WTC11 (cell line): ENCODE measurements around the gene EPM2A. TPM values are rescaled to one million over a fixed set of nuclear protein-coding genes. Genes with fewer than 3 reads are reported as not detected.

ENCODE experiments used
- ATAC-seq: fragments of 200-7000 bp; cut with Tn5 transposase; 2 replicates; pipeline ENCODE4 v1.10.0; 2021; ENCODE audit warnings: mild to moderate bottlenecking, moderate library complexity
- CTCF ChIA-PET: fragments of 300-600 bp; sonication (Branson Sonifier 250); formaldehyde crosslinking; loops from one replicate; lab custom pipeline; 2021; ENCODE audit warnings: antibody characterized with exemption; lab: Charles Lee
- POLR2A ChIA-PET: fragments of 350-600 bp; sonication (Branson Sonifier 250); formaldehyde crosslinking; loops from one replicate; lab custom pipeline; 2021; ENCODE audit warnings: antibody characterized with exemption; lab: Charles Lee
- DNase-seq: peaks from one replicate; pipeline ENCODE4 v3.0.0; 2021; ENCODE audit warnings: low spot score
- H3K27ac Mint-ChIP-seq: 2 replicates; pipeline ENCODE4 v1.8.0; 2021; ENCODE audit warnings: mixed read lengths
- H3K27me3 Mint-ChIP-seq: 2 replicates; pipeline ENCODE4 v1.8.0; 2021; ENCODE audit warnings: low read depth, mild to moderate bottlenecking, moderate library complexity, mixed read lengths
- H3K36me3 Mint-ChIP-seq: 2 replicates; pipeline ENCODE4 v1.8.0; 2021; ENCODE audit warnings: mixed read lengths
- H3K4me1 Mint-ChIP-seq: 2 replicates; pipeline ENCODE4 v1.8.0; 2022; ENCODE audit warnings: mixed read lengths
- H3K4me3 Mint-ChIP-seq: 2 replicates; pipeline ENCODE4 v1.8.0; 2021; ENCODE audit warnings: mild to moderate bottlenecking, moderate library complexity, mixed read lengths
- H3K9me3 Mint-ChIP-seq: 2 replicates; pipeline ENCODE4 v1.8.0; 2021; ENCODE audit warnings: mixed read lengths
- EMX1 ChIP-seq: fragments of 250-450 bp; sonication (Bioruptor Pico); IDR thresholded peaks from 2 replicates; pipeline ENCODE4 v1.8.0; 2021; ENCODE audit warnings: mild to moderate bottlenecking
- ESRRA ChIP-seq: sonication (generic); formaldehyde crosslinking; IDR thresholded peaks from 2 replicates; pipeline ENCODE4 v1.8.1; 2022; ENCODE audit warnings: mild to moderate bottlenecking, missing genetic modification reagents, borderline replicate concordance
- ETV6 ChIP-seq: sonication (generic); formaldehyde crosslinking; IDR thresholded peaks from 2 replicates; pipeline ENCODE4 v1.8.1; 2022; ENCODE audit warnings: mild to moderate bottlenecking, missing genetic modification reagents
- FOXP1 ChIP-seq: sonication (generic); formaldehyde crosslinking; IDR thresholded peaks from 2 replicates; pipeline ENCODE4 v1.8.0; 2022; ENCODE audit warnings: missing genetic modification reagents, mild to moderate bottlenecking, moderate library complexity, borderline replicate concordance
- GABPB1 ChIP-seq: sonication (generic); formaldehyde crosslinking; IDR thresholded peaks from 2 replicates; pipeline ENCODE4 v1.8.1; 2023; ENCODE audit warnings: mild to moderate bottlenecking, missing genetic modification reagents
- HMGA2 ChIP-seq: fragments of 250-450 bp; sonication (Bioruptor Pico); IDR thresholded peaks from 2 replicates; pipeline ENCODE4 v1.4.0; 2021; ENCODE audit warnings: mild to moderate bottlenecking, moderate library complexity
- JAZF1 ChIP-seq: fragments of 250-450 bp; sonication (Bioruptor Pico); IDR thresholded peaks from 2 replicates; pipeline ENCODE4 v1.9.0; 2021; ENCODE audit warnings: moderate library complexity, mild to moderate bottlenecking, inconsistent platforms
- TCF7 ChIP-seq: sonication (generic); formaldehyde crosslinking; IDR thresholded peaks from 2 replicates; pipeline ENCODE4 v1.8.0; 2022; ENCODE audit warnings: mild to moderate bottlenecking, low read depth, missing genetic modification reagents, moderate library complexity
- TEAD1 ChIP-seq: sonication (generic); formaldehyde crosslinking; IDR thresholded peaks from 2 replicates; pipeline ENCODE4 v1.8.0; 2022; ENCODE audit warnings: mild to moderate bottlenecking, missing genetic modification reagents
- TEAD4 ChIP-seq: sonication (generic); formaldehyde crosslinking; IDR thresholded peaks from 2 replicates; pipeline ENCODE4 v1.8.0; 2022; ENCODE audit warnings: mild to moderate bottlenecking, missing genetic modification reagents
- TP53 ChIP-seq: sonication (generic); formaldehyde crosslinking; IDR thresholded peaks from 2 replicates; pipeline ENCODE4 v1.8.1; 2023; ENCODE audit warnings: mild to moderate bottlenecking, missing genetic modification reagents
- ZNF232 ChIP-seq: sonication (generic); formaldehyde crosslinking; IDR thresholded peaks from 2 replicates; pipeline ENCODE4 v1.8.0; 2022; ENCODE audit warnings: mild to moderate bottlenecking, missing genetic modification reagents
- ZNF396 ChIP-seq: fragments of 250-450 bp; sonication (Bioruptor Pico); IDR thresholded peaks from 2 replicates; pipeline ENCODE4 v1.8.0; 2021; ENCODE audit warnings: mild to moderate bottlenecking, moderate library complexity, borderline replicate concordance
- ZNF416 ChIP-seq: fragments of 250-450 bp; sonication (Bioruptor Pico); IDR thresholded peaks from 2 replicates; pipeline ENCODE4 v1.9.0; 2021; ENCODE audit warnings: mild to moderate bottlenecking, inconsistent platforms
- ZNF671 ChIP-seq: fragments of 250-450 bp; sonication (Bioruptor Pico); IDR thresholded peaks from 2 replicates; pipeline ENCODE4 v1.8.0; 2021; ENCODE audit warnings: mild to moderate bottlenecking
- total RNA-seq: library from RNA; stranded (reverse); gene quantifications from 3 replicates; pipeline ENCODE4 v1.2.3, GENCODE V29; 2021
- TF ChIP-seq, protein P1 (sequence below): fragments of 200-600 bp; IDR thresholded peaks from 2 replicates; pipeline ENCODE4 v1.8.0; 2022; ENCODE audit warnings: antibody characterized with exemption
- TF ChIP-seq, protein P2 (sequence below): sonication (generic); formaldehyde crosslinking; IDR thresholded peaks from 2 replicates; pipeline ENCODE4 v1.8.0; 2022; ENCODE audit warnings: mild to moderate bottlenecking, missing genetic modification reagents
- TF ChIP-seq, protein P3 (sequence below): fragments of 250-450 bp; sonication (Bioruptor Pico); IDR thresholded peaks from 2 replicates; pipeline ENCODE4 v1.8.0; 2021; ENCODE audit warnings: mild to moderate bottlenecking
- TF ChIP-seq, protein P4 (sequence below): fragments of 250-450 bp; sonication (Bioruptor Pico); conservative IDR thresholded peaks from 2 replicates; pipeline ENCODE4 v1.9.0; 2021; ENCODE audit warnings: mild to moderate bottlenecking
- TF ChIP-seq, protein P5 (sequence below): sonication (generic); formaldehyde crosslinking; IDR thresholded peaks from 2 replicates; pipeline ENCODE4 v1.8.1; 2022; ENCODE audit warnings: low read depth, mild to moderate bottlenecking, moderate library complexity, missing genetic modification reagents, borderline replicate concordance
- TF ChIP-seq, protein P6 (sequence below): fragments of 250-450 bp; sonication (Bioruptor Pico); IDR thresholded peaks from 2 replicates; pipeline ENCODE4 v1.9.0; 2021; ENCODE audit warnings: mild to moderate bottlenecking
- TF ChIP-seq, protein P7 (sequence below): sonication (generic); formaldehyde crosslinking; IDR thresholded peaks from 2 replicates; pipeline ENCODE4 v1.8.0; 2023; ENCODE audit warnings: missing genetic modification reagents
- TF ChIP-seq, protein P8 (sequence below): sonication (generic); formaldehyde crosslinking; IDR thresholded peaks from 2 replicates; pipeline ENCODE4 v1.8.1; 2023; ENCODE audit warnings: mild to moderate bottlenecking, moderate library complexity, missing genetic modification reagents
- TF ChIP-seq, protein P9 (sequence below): sonication (generic); formaldehyde crosslinking; IDR thresholded peaks from 2 replicates; pipeline ENCODE4 v1.8.0; 2022; ENCODE audit warnings: mild to moderate bottlenecking, missing genetic modification reagents
- TF ChIP-seq, protein P10 (sequence below): sonication (generic); formaldehyde crosslinking; IDR thresholded peaks from 2 replicates; pipeline ENCODE4 v1.8.1; 2022; ENCODE audit warnings: mild to moderate bottlenecking, moderate library complexity, missing genetic modification reagents

Gene EPM2A
- total RNA-seq, 1 experiment from 2014 or later = 5.3 TPM

DNA sequence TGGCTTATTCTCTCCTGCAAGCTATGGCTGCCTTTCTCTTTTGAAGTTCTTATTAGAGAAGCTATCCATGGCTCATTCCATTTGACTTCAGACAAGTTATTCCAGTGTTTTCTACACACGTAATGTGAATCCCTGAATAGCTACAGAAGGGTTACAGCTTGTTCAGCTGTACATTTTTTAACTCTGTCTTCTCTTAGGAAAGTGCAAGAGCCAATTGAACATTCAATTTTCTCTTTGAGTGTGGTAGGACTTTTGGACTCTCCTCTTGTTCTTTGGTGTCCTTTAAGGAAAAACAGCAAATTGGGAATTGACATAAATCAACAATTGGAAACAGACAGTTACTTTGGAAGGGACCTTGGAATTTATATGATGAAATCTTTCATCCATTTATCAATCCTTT is 125.8 kb downstream of the EPM2A start:
- DNase-seq (no peak), ATAC-seq (no peak)
- Mint-ChIP-seq H3K27ac (no peak overlapping the region), H3K4me3 (no peak overlapping the region), H3K9me3 (no peaks in the 10 kb centered on the region), H3K4me1 (no peaks in the 10 kb centered on the region), H3K36me3 (no peaks in the 10 kb centered on the region), H3K27me3 (no peaks in the 10 kb centered on the region; the same call in none of the 2 replicates)
- POLR2A ChIA-PET = no interaction called here
- TF ChIP-seq, protein P1, sequence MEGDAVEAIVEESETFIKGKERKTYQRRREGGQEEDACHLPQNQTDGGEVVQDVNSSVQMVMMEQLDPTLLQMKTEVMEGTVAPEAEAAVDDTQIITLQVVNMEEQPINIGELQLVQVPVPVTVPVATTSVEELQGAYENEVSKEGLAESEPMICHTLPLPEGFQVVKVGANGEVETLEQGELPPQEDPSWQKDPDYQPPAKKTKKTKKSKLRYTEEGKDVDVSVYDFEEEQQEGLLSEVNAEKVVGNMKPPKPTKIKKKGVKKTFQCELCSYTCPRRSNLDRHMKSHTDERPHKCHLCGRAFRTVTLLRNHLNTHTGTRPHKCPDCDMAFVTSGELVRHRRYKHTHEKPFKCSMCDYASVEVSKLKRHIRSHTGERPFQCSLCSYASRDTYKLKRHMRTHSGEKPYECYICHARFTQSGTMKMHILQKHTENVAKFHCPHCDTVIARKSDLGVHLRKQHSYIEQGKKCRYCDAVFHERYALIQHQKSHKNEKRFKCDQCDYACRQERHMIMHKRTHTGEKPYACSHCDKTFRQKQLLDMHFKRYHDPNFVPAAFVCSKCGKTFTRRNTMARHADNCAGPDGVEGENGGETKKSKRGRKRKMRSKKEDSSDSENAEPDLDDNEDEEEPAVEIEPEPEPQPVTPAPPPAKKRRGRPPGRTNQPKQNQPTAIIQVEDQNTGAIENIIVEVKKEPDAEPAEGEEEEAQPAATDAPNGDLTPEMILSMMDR = no peak
- TF ChIP-seq, protein P2, sequence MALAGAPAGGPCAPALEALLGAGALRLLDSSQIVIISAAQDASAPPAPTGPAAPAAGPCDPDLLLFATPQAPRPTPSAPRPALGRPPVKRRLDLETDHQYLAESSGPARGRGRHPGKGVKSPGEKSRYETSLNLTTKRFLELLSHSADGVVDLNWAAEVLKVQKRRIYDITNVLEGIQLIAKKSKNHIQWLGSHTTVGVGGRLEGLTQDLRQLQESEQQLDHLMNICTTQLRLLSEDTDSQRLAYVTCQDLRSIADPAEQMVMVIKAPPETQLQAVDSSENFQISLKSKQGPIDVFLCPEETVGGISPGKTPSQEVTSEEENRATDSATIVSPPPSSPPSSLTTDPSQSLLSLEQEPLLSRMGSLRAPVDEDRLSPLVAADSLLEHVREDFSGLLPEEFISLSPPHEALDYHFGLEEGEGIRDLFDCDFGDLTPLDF = no peak
- TF ChIP-seq GABPB1 (CRISPR knock-in tag) = no peak
- TF ChIP-seq, protein P3, sequence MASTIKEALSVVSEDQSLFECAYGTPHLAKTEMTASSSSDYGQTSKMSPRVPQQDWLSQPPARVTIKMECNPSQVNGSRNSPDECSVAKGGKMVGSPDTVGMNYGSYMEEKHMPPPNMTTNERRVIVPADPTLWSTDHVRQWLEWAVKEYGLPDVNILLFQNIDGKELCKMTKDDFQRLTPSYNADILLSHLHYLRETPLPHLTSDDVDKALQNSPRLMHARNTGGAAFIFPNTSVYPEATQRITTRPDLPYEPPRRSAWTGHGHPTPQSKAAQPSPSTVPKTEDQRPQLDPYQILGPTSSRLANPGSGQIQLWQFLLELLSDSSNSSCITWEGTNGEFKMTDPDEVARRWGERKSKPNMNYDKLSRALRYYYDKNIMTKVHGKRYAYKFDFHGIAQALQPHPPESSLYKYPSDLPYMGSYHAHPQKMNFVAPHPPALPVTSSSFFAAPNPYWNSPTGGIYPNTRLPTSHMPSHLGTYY (CRISPR knock-in tag) = no peak
- TF ChIP-seq, protein P4, sequence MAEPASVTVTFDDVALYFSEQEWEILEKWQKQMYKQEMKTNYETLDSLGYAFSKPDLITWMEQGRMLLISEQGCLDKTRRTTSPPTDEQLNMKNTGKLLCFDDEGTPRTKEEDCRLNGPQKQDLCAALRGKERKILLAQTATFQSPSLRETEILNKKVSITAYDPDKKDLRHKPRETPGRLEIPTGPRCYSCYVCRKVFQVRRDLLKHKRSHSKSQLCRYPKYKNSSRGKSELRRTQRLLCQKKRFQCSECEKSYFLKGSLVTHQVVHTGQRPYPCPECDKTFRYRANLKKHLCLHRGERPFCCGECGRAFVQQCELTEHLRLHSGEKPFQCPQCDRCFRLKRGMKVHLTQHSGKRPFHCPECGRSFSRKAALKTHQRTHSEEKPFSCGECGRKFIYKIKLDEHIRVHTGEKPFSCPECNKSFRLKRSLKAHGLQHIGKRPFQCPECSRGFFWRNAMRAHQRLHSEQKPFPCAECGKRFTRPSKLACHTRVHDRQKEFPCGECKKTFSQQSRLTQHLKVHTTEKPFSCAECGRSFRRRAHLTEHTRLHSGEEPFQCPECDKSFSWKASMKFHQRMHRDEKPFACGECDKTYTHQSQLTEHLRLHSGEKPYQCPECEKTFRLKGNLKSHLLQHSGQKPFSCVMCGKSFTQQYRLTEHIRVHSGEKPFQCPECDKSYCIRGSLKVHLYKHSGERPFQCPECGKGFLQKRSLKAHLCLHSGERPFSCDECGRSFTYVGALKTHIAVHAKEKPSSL (CRISPR knock-in tag) = no peak
- no peak for TF ChIP-seq HMGA2 (CRISPR knock-in tag)
- no peak for TF ChIP-seq TEAD4 (CRISPR knock-in tag)
- TF ChIP-seq ESRRA (CRISPR knock-in tag) = no peak
- TF ChIP-seq ZNF232 (CRISPR knock-in tag) = no peak
- TF ChIP-seq, protein P5, sequence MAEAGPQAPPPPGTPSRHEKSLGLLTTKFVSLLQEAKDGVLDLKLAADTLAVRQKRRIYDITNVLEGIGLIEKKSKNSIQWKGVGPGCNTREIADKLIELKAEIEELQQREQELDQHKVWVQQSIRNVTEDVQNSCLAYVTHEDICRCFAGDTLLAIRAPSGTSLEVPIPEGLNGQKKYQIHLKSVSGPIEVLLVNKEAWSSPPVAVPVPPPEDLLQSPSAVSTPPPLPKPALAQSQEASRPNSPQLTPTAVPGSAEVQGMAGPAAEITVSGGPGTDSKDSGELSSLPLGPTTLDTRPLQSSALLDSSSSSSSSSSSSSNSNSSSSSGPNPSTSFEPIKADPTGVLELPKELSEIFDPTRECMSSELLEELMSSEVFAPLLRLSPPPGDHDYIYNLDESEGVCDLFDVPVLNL = no peak
- TF ChIP-seq, protein P6, sequence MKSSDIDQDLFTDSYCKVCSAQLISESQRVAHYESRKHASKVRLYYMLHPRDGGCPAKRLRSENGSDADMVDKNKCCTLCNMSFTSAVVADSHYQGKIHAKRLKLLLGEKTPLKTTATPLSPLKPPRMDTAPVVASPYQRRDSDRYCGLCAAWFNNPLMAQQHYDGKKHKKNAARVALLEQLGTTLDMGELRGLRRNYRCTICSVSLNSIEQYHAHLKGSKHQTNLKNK = no peak
- TF ChIP-seq JAZF1 (CRISPR knock-in tag) = no peak
- TF ChIP-seq TEAD1 (CRISPR knock-in tag) = no peak
- TF ChIP-seq ZNF671 (CRISPR knock-in tag) = no peak
- CTCF ChIA-PET = interaction anchor here (1.0 to 1.1 kb wide), 2 partner anchors 24 to 102 kb away, joined by 4 read pairs; no protein-coding TSS in a partner anchor

DNA sequence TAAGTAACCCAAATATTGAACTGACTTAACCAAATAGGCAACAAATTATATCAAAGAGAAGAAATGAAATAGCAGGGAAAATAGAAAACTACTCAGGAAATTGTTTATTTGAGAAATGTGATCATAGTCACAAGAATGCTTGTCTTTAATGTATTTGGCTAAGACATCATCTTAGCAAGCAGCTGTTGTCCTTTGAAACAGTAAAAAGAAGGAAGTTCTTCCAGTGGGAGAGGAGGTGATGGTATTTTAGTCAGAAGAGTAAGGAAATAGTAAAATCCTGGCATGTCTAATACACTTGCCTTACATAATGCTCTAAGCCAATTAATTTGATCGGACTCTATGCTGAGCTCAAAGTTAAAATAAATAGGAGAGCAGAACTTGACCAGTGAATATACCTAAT is 126.5 kb downstream of the EPM2A start:
- Mint-ChIP-seq H3K27me3 (no peaks in the 10 kb centered on the region; the same call in none of the 2 replicates), H3K9me3 (no peaks in the 10 kb centered on the region)
- TF ChIP-seq ZNF416 (CRISPR knock-in tag) = no peak
- no peak for TF ChIP-seq ZNF396 (CRISPR knock-in tag)
- no peak for TF ChIP-seq HMGA2 (CRISPR knock-in tag)
- TF ChIP-seq TCF7 (CRISPR knock-in tag) = no peak
- TF ChIP-seq, protein P7, sequence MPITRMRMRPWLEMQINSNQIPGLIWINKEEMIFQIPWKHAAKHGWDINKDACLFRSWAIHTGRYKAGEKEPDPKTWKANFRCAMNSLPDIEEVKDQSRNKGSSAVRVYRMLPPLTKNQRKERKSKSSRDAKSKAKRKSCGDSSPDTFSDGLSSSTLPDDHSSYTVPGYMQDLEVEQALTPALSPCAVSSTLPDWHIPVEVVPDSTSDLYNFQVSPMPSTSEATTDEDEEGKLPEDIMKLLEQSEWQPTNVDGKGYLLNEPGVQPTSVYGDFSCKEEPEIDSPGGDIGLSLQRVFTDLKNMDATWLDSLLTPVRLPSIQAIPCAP = no peak
- no peak for TF ChIP-seq ETV6 (CRISPR knock-in tag)
- TF ChIP-seq, protein P8, sequence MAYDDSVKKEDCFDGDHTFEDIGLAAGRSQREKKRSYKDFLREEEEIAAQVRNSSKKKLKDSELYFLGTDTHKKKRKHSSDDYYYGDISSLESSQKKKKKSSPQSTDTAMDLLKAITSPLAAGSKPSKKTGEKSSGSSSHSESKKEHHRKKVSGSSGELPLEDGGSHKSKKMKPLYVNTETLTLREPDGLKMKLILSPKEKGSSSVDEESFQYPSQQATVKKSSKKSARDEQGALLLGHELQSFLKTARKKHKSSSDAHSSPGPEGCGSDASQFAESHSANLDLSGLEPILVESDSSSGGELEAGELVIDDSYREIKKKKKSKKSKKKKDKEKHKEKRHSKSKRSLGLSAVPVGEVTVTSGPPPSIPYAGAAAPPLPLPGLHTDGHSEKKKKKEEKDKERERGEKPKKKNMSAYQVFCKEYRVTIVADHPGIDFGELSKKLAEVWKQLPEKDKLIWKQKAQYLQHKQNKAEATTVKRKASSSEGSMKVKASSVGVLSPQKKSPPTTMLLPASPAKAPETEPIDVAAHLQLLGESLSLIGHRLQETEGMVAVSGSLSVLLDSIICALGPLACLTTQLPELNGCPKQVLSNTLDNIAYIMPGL (CRISPR knock-in tag) = no peak
- no peak for TF ChIP-seq TP53 (CRISPR knock-in tag)
- TF ChIP-seq, protein P9, sequence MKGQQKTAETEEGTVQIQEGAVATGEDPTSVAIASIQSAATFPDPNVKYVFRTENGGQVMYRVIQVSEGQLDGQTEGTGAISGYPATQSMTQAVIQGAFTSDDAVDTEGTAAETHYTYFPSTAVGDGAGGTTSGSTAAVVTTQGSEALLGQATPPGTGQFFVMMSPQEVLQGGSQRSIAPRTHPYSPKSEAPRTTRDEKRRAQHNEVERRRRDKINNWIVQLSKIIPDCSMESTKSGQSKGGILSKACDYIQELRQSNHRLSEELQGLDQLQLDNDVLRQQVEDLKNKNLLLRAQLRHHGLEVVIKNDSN (CRISPR knock-in tag) = no peak
- TF ChIP-seq FOXP1 (CRISPR knock-in tag) = no peak
- TF ChIP-seq, protein P10, sequence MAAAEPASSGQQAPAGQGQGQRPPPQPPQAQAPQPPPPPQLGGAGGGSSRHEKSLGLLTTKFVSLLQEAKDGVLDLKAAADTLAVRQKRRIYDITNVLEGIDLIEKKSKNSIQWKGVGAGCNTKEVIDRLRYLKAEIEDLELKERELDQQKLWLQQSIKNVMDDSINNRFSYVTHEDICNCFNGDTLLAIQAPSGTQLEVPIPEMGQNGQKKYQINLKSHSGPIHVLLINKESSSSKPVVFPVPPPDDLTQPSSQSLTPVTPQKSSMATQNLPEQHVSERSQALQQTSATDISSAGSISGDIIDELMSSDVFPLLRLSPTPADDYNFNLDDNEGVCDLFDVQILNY = no peak
- TF ChIP-seq EMX1 (CRISPR knock-in tag) = no peak

More for the DNA sequence above, 126.5 kb downstream of the EPM2A start:
- no peaks in the 10 kb centered on the region for H3K4me1 Mint-ChIP-seq
- H3K36me3 Mint-ChIP-seq = no peaks in the 10 kb centered on the region
- H3K4me3 Mint-ChIP-seq = no peak overlapping the region
- ChIA-PET POLR2A (no interaction called here), CTCF (interaction anchor here (1.1 kb wide), 1 partner anchor 25 kb away, joined by 4 read pairs; no protein-coding TSS in a partner anchor)
- ATAC-seq (no peak), DNase-seq (no peak)
- no peak overlapping the region for H3K27ac Mint-ChIP-seq
